ENCODE results near the gene MAGEA4.
"Not testable (repeated sequence)": the region's sequence is repeated elsewhere in the genome, so short reads cannot be mapped to it uniquely, and the experiment has no call there.

The MAGEA4 gene, protein sequence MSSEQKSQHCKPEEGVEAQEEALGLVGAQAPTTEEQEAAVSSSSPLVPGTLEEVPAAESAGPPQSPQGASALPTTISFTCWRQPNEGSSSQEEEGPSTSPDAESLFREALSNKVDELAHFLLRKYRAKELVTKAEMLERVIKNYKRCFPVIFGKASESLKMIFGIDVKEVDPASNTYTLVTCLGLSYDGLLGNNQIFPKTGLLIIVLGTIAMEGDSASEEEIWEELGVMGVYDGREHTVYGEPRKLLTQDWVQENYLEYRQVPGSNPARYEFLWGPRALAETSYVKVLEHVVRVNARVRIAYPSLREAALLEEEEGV

DNA sequence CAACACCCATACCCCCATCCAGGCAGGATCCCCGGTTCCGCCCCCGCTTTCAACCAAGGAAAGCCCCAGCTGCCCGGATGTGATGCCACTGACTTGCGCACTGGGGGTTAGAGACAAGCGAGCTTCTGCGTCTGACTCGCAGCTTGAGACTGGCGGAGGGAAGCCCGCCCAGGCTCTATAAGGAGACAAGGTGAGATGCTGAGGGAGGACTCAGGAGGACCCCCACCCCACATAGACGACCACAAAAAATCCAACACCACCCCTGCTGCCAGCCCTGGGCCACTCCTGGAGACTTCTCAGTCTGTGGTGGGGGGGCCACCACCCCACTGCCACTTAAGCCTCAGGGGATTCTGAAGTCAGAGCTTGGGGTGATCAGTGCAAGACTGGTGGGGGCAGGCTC, at the start of gene MAGEA4:
MAGEA4 (plus strand) TSS at position 110 of the 400 bp plus-strand sequence. CDS start 10,776 bp downstream, outside the sequence.
- no peak for DNase-seq (ENCODE audit: low read depth in 2 of 2)

DNA sequence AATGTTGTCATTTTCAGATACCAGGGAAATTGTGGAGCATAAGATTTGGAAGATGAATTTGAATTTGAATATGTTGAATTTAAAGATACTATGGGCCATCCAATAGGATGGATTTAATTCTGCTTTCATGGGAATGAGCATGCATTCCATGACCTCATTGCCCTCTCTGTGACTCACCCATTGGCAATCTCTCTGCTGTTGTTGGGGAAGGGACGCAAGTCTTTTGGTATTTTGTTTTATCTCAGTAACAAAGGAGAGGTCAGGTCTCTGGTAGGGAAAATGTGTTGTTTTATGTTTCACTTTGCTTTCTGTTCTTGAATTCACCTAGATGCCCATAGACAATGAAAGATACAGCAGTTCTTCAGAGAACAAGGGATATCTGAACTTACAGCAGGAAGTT, 42.1 kb upstream of the MAGEA4 start:
- no peak for DNase-seq (ENCODE audit: low read depth in 2 of 2)

DNA sequence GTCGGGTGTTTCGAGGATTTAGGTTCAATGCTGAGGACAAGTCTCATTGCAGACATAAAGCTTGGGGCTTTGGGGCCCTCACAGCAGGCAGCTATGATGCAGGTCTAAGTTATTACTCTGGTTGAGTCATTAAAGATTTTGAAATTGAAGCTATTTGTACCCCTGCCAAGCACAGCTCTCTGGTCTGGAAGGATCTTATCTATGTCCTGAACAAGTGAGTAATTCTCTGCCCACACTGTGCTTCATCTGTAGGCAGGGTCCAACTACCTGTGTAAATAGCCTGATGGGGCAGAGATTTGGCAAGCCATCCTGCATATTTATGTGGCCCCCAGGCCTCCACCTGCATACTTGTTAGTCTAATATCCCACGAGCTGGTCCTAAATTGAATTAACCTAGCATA, 41.4 kb upstream of the MAGEA4 start:
- no peak for DNase-seq (ENCODE audit: low read depth in 2 of 2)

DNA sequence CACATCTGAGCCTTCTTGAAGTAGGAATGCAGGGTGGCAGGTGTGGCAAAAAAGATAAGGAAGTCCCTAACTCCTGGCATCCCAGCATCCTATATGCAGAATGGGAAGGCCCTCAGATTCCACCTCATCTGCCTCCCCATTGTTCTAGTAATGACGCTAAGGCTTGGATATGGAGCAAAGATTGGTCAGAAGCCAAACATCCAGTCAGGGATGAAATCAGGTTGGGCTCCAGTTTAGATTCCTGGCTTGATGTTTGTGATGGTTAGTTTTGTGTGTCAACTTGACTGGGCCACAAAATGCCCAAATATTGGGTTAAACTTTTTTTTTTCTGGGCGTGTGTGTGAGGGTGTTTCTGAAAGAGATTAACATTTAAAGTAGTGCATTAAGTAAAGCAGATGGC, 39.6 kb upstream of the MAGEA4 start:
- no peak for DNase-seq (ENCODE audit: low read depth in 2 of 2)

DNA sequence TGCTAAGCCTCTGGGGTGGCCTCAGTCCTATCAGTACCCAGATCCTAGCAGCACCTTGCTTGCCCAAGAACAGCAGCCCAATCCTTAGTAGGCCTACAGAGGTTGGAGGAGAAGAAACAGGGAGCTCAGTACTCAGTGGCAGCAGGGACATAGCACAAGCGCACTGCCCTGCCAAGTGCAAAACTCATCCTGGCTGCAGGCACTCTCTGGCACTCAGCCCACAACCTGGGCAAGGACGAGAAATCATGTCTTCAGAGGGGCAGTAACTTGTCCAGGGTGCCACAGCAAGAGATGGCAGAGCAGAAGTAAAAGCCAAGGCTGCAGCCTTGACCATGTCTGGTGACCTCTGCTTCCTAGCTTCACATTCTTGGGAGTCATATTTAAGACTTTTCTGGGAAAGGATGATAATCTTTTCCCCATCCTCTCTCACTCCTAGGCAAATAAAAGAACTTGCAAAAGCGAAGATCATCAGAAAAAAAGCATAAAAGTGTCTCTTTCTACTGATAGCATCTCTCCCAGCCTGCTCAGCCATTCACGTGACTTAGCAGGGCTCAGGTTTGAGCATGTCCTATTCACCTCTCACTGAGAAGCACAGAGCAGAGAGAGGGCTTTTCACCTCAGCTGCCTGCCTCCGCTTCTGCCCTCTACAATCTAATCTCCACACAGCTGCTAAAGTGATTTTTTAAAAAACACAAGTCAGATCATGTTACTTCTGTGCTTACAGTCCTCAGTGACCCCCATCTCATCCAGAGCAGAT, 37.2 kb upstream of the MAGEA4 start:
- DNase-seq (ENCODE audit: low read depth in 2 of 2), result no peak

DNA sequence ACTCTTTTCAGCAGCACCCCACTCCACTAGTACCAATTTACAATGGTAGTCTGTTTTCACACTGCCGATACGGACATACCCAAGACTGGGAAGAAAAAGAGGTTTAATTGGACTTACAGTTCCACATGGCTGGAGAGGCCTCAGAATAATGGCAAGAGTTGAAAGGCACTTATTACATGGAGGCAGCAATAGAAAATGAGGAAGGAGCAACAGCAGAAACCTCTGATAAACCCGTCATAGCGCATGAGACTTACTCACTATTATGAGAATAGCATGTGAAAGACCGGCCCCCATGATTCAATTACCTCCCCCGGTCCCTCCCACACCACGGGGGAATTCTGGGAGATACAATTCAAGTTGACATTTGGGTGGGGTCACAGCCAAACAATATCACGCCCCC, 34.1 kb upstream of the MAGEA4 start:
- DNase-seq (ENCODE audit: low read depth in 2 of 2), result no peak

DNA sequence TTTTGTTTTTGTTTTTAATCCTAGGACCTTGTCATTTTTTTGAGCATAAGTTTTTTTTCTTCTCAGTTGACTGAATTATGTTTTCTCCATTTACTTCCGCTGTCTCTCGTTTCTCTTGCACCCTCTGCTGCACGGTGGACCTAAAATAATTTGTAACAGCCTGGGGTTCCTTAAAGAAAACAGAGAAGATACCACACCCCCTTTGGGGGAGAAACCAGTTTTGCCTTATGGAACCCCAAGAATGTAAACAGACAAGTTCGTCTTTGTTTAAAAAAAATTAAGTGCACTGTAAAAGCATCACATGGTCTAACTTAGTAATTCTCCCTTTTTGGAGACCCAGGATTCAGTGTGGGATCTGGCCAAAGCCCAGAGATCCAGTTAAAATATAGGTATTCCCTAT, 32.8 kb upstream of the MAGEA4 start:
- DNase-seq (ENCODE audit: low read depth in 2 of 2), result no peak

DNA sequence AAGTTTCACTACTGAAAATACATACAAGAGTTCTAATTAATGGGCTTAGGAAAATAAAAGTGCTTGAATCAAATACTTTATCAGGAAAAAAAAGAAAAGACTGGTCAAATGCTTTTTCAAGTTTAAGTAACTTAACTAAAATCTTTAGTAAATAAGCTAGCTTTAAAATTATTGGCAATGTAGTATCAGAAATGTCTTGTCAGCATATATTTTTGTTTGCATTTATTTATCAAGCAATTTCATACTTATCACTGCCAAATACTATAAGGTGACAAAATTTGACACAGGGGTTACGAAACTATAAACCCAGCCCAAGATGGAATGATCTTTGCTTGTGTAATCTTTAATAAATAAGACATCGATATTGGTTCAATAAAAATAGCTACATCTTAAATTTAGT, 31.8 kb upstream of the MAGEA4 start:
- DNase-seq (ENCODE audit: low read depth in 2 of 2), result no peak

DNA sequence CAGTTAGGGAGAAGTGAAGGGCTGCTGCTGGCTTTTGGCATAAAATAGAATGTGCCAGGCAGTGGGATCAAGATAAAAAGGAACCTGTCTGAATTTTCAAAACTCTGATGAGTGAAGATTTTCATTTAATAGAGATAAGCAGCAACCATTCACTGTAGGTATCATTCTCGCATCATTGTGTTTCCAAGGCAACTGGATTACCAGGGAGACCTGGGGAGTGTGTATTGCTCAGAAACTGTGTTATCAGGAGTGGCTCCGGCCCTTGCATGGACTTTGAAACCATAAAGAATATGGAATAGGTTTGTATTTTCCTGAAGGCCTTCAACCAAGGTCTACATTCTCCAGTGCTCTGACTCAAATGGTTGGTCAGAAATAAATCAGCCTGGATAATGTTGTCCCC, 23.3 kb upstream of the MAGEA4 start:
- DNase-seq (ENCODE audit: low read depth in 2 of 2), result no peak

DNA sequence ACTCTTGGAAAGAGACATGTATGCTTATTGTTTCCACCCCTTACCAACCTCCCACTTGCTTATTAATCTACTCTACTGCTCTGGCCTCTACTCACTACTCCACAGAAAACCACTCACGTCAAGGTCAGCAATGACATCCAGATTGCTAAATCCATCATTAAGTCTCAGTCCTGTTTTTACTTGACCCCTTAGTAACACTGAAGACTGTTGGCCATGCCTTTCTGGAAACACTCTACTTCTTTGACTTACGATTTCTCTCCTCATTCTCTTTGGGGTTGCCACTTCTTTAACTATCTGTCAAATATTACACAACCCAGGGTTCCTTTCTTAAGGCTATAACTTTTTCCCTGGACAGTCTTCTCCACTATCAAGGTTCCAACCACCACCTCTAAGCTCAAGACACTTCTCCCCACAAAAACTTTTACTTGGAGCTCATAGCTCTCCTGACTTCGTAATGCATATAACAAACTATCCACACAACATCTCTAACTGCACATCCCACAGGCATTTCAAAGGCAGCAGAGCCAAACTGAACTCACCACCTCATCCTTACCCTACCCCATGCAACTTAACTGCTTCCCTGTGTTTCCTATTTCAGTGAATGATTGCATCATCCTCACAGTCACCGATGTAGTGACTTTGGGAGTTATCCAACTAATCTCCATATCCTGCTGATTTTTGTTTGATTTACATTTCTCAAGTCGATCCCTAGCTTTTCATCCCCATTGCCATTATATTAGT, 15.8 kb upstream of the MAGEA4 start:
- no peak for DNase-seq (ENCODE audit: low read depth in 2 of 2)

DNA sequence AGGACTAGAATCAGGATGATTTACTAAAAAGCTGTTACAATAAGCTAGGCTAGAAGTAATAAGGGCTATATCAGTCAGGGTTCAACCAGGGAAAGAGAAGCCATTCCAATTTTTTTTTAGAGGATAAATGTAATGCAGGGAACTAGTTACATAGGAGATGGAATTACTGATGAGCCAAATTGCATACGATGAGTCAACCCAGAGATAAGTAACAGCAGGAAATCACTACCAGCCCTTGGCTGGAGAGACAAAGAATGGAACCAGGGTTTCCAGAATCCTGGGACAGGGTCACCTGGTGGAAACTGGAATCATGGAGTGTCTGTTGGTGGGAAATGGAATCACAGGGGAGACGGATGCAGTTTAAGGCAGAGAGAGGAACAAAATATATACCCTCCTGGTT, 13.1 kb upstream of the MAGEA4 start:
- no peak for DNase-seq (ENCODE audit: low read depth in 2 of 2)

DNA sequence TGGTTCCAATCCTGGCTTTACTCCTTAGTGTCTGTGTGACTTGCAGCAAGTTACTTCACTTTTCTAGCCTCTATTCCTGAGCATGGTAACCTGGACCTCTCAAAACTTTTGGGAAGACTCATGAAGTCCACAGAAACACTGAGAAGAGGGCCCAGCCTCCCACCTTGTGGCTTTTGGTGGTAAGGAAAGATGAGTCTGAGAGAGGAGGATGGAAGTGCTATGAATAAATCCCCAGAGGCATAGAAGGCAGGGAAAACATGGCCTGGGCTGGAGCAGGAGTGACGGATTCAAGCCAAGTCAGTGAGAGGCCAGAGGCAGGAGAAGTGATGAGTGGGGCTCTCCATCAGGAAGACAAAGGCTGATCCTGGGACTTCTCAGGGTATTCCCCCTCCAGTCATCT, 10.9 kb upstream of the MAGEA4 start:
- DNase-seq (ENCODE audit: low read depth in 2 of 2), result no peak

DNA sequence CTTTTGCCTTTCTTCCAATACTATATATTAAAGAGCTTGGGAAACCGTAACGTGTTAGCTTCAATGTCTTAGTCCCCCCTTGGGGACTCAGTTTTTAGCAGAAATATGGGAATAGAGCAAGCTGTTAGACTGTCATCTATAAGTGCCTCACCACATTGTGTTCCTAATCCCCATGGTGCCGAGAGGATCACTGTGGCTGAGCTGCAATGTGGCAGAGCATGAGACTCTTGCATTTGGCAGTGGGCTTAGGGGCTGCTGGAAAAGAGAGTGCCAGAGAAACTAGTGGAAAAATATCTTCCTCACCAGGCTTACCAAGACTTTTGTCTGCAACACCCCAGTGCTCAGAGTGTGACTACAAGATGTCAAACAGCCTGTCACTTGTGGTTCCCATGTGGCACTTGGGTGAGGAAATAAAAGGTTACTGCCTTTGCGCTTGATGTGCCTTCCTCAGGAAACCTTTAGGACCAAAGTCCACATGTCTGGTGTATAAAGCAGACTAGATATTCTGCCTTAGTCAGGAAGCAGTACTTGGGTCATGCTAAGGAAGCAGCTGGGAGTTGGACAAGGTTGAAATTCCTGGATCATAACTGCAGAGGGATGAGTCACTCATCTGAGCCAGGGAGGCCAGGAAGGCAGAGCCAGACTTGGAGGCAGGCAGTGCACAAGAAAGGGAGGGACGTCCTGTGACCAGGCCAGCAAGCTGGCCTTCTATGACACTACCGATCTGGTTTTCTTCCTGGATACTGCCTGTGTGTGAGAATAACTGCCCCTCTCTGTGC, 9.7 kb upstream of the MAGEA4 start:
- DNase-seq (ENCODE audit: low read depth in 2 of 2), result no peak

DNA sequence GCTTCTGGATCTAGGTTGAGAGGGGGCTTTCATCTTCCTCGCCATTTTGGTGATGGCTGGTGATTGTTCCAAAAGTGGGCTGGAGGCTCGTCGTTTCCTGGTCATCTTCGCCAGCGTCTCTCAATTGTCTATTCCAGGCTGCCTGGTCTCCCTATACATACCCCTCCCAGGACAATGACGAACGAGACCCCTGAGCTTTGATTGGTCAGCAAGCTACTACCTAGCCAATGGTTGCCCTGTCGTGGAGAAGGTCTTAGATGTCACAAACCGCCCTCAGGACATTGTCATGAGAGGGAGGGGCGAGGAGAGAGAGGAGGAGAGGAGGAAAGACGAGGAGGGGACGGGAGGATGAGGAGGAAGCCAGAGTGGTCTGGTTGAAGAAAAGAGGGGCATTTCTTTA, 7.7 kb upstream of the MAGEA4 start:
- DNase-seq (ENCODE audit: low read depth in 2 of 2), result no peak

DNA sequence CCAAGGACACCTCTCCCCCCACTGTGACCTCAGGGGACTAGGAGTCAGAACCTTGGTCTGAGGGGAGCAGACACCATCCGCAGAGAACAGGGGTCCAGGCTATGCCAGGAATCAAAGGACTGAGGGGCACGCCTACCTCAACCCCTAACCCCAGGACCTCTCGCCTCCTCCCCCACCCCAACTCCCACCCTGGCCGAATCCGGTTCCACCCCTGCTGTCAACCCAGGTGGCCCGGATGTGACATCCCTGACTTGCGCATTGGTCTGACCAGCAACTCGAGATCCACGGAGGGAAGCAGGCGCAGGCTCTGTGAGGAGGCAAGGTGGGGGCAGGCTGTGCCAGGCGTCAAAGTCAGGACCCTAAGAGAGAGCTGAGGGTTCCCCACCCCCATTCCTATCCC, 468 bp upstream of the MAGEA4 start:
- no peak for DNase-seq (ENCODE audit: low read depth in 2 of 2)

DNA sequence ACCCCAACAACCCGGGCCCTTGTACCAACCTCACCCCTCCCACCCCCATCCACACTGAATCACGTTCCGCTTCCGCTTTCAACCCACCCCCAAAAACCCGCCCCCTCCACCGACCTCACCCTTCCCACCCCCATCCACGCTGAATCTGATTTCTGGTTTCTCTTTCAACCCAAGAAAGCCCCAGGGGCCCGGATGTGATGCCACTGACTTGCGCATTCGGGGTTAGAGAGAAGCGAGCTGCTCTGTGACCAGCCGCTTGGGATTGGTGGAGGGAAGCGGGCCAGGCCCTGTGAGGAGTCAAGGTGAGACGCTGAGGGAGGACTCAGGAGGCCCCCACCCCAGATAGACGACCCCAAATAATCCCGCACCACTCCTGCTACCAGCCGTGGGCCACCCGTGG, 6.0 kb downstream of the MAGEA4 start:
- DNase-seq (ENCODE audit: low read depth in 2 of 2), result not testable (repeated sequence)

DNA sequence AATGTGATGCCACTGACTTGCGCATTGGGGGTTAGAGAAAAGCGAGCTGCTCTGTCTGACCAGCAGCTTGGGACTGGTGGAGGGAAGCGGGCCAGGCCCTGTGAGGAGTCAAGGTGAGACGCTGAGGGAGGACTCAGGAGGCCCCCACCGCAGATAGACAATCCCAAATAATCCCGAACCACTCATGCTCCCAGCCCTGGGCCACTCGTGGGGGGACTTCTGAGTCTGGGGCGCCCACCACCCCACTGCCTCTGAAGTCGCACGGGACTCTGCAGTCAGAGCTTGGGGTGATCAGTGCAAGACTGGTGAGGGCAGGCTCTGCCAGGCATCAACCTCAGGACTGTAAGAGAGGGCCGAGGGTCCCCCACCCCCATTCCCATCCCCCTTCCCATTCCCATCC, 6.9 kb downstream of the MAGEA4 start:
- DNase-seq (ENCODE audit: low read depth in 2 of 2), result no peak

DNA sequence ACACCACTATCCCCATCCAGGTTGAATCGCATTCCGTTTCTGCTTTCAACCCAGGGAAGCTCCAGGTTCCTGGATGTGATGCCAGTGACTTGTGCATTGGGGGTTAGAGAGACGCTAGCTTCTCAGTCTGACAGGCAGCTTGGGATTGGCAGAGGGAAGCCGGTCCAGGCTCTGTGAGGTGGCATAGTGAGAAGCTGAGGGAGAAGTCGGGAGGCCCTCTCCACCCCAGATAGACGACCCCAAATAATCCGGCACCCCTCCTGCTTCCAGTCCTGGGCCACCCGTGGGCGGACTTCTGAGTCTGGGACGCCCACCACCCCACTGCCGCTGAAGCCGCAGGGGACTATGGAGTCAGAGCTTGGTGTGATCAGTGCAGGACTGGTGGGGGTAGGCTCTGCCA, 7.4 kb downstream of the MAGEA4 start:
- no peak for DNase-seq (ENCODE audit: low read depth in 2 of 2)

DNA sequence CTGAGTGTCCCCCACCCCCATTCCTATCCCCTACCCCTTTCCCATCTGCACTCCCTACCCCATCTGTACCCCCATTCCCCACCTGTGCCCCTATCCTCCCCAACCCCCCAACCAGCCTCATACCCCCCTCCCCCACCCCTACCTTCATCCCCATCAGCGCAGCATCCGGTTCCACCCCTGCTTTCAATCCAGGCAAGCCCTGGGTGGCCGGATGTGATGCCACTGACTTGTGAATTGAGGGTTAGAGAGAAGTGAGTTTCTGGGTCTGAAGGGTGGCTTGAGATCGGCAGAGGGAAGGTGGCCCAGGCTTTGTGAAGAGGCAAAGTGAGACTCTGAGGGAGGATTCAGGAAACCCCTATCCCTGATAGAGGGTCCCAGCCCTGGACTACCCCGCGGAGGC, 7.8 kb downstream of the MAGEA4 start:
- DNase-seq (ENCODE audit: low read depth in 2 of 2), result no peak

DNA sequence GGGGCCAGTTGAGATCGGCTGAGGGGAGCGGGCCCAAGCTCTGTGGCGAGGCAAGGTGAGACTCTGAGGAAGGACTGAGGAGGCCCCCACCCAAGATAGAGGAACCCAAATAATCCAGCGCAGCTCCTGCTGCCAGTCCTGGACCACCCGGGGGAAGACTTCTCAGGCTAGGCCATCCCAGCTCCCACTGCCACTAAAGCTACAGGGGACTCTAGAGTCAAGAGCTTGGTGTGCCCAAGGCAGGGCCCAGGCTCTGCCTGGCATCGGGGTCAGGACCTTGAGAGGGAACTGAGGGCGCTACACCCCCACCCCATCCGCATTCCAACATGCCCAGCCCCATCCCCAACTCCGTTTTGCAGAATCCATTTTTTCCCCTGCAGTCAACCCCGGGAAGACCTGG, 8.6 kb downstream of the MAGEA4 start:
- DNase-seq (ENCODE audit: low read depth in 2 of 2), result no peak

DNA sequence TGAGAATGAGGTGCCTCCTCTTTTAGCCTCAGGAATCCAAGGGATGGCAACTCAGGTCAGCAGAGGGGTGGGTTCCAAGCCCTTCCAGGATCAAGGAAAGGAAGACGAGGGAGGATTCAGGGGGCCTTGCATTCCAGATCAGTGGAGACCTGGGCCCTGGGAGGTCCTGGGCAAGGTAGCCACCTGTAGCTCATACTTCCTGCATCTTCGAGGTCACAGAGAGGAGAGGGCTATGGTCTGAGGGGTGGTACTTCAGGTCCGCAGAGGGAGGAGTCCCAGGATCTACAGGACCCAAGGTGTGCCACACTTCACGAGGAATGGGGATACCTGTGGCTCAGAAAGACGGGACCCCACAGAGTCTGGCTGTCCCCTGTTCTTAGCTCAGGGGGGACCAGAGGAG, 9.2 kb downstream of the MAGEA4 start:
- DNase-seq (ENCODE audit: low read depth in 2 of 2), result no peak

DNA sequence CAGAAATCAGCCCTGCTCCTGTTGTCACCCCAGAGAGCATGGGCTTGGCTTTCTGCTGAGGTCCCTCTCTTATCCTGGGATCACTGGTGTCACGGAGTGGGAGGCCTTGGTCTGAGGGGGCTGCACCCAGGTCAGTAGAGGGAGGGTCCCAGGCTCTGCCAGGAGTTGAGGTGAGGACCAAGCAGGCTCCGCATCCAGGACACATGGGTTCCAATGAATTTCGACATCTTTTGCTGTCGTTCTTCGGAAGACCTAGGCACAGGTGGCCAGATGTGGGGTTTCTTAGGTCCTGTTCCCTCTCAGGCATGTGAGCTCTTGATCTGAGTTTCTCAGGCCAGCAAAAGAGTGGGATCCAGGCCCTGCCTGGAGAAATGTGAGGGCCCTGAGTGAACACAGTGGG, 10.0 kb downstream of the MAGEA4 start:
- no peak for DNase-seq (ENCODE audit: low read depth in 2 of 2)
